GM21723 (cell line): Measurements from ENCODE around the gene CNST.

ENCODE experiments used
- ATAC-seq: cut with Tn5 transposase; IDR thresholded peaks from one replicate; pipeline ENCODE4 v1.9.1; 2021; ENCODE audit warnings: mild to moderate bottlenecking, moderate library complexity; ENCODE audit not compliant: unreplicated experiment

Gene CNST, protein sequence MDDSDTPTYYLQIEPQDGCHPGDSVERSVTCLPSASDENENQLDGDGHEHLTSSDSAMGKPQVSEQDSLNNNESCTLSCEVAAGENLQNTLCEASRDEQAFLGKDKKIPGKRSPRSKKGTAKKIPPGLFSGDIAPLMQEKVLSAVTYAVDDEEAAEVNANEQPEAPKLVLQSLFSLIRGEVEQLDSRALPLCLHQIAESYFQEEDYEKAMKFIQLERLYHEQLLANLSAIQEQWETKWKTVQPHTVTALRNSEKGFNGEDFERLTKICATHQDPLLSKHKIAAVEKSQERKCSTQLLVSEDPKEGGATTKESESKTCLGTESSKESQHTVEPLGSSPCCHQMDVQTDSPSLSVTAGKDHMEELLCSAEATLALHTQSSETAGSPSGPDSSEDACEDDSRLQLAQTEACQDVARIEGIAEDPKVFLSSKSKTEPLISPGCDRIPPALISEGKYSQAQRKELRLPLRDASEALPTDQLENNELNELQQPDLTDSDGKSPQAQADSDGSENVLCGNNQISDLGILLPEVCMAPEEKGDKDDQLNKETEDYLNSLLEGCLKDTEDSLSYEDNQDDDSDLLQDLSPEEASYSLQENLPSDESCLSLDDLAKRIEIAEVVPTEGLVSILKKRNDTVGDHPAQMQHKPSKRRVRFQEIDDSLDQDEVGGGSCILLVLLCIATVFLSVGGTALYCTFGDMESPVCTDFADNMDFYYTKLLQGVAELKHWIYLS

DNA sequence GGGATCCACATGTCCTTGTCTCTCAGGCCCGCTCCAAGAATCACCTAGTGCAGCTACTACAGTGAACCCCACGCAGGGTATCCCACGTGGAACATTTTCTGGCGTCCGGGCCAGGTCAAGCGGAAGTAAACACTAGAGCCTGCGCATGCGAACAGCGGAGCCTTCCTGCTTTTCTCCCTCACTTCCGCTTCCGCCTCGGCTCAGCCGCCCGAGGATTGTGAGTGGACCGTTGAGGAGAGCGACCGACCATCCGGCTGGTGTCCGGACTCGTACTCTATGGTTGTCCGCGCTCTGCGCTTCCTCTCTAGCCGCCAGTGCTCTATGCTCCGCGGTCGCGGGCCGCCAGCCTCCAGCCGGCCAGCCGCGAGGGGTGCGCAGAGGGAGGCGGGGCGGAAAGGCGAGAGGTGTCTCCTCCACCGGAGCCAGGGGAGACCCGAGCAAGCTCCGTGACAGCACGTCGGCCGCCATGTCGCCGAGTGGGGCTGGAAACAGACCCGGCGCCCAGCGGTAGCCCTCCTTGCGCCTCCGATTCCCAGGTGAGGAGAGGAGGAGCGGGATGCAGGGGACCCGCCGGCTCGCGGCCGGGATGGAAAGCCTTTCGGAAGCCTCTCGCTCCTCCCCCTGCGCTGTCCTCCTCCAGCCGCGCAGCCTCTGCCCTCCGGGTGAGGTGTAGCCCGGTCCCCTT is at the start of gene CNST, which contains the start of gene TFB2M:
TSS of gene CNST (plus strand) at position 329 of the 685 bp plus-strand sequence. CDS start 25,107 bp downstream, outside the sequence.
TSS of gene TFB2M (minus strand) at position 134 of the 685 bp plus-strand sequence. CDS start at position 11, 123 bp downstream.
- peak; percentile 93 for ATAC-seq

- ATAC-seq, result no peak
These were observed 48.9 kb upstream of the CNST start for GRCh38 chr1:246517391-246517790.

DNA sequence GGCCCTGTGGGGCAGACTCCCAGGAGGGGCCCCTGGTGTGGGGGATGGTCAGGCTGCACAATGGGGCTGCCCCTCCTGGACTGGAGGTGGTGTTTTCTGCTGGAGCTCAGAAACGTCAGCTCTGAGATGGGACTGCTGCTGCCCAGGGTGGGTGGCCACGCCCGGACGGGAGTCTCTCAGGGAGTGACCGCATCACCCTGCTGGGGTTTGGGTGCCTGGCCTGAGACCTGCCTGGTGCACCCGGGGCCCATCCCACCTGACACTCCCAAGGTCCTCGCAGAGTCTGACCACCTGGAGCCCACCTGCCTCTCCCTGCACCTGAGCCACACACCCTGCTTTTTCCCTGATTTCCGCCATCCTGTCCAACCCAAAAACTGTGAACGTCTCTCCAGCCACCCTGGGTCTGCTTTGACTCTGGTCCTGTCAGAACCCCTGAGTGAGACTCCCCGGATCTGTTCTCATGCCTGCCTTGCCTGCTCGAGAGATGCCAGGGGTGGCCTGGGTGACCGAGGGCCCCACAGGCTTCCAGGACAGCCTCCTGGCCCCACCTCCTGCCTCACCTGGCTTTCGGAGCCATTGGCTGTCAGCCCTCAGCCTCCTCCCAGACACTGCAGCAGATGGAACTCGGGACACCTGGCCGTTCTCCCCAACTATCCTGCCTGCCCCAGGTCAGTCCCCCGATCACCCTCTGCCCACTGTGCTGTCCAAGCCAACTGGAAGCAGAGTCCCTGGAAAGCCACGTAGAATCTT is 47.6 kb upstream of the CNST start:
- ATAC-seq, result no peak

DNA sequence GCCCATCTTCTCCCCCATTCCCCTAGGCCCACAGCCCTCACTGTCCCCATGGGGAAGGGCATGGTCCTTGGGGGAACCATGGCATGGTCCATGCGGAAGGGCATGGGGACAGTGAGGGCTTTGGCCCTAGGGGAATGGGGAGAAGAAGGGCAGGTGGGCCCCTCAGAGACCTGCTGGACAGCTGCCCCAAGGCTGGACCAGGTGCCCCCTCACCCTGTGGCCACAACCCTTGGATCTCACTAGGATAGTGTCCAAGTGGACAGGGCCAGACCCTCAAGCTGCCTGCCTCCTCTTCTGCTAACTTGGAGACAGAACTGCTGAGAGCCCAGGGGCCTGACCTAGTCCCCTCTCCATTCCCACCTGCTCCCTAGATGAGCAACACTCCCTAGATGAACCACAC is 46.7 kb upstream of the CNST start:
- ATAC-seq, result no peak

DNA sequence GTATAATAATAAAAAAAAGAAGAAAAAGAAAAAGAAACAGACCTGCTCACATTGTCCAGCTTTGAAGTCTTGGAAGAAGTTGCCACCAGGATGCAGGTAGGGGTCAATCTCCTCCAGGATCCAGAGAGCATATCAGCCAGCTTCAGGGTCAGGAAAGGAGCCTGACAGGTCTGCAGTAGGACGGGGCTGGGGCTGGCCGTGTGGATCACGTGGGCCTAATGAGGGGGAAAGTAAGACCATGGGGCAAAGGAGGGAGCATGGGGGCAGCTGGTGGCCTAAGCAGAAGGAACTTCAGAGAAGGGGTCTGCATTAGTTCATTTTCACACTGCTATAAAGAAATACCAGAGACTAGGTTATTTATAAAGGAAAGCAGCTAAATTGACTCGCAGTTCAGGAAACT is 39.9 kb upstream of the CNST start:
- no peak for ATAC-seq

DNA sequence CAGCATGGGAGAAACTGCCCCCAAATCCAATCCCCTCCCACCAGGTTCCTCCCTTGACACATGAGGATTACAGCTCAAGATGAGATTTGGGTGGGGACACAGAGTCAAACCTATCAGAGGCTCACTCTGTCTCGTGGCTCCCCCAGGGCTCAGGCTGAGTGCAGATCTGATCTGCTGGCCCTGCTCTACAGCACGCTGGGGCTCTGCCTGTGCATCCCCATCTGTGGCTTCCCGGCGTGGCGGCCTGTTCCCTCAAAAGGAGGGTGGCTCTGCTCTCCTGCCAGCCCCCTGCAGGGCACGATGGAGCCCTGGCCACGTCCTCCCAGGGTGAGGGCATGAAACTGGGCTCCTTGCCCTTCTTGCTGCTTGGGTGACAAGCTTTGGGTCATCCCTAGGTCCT is 39.3 kb upstream of the CNST start:
- ATAC-seq, result no peak

GRCh38 chr1:246527402-246528088 is 38.7 kb upstream of the CNST start:
- peak; percentile 69 for ATAC-seq

DNA sequence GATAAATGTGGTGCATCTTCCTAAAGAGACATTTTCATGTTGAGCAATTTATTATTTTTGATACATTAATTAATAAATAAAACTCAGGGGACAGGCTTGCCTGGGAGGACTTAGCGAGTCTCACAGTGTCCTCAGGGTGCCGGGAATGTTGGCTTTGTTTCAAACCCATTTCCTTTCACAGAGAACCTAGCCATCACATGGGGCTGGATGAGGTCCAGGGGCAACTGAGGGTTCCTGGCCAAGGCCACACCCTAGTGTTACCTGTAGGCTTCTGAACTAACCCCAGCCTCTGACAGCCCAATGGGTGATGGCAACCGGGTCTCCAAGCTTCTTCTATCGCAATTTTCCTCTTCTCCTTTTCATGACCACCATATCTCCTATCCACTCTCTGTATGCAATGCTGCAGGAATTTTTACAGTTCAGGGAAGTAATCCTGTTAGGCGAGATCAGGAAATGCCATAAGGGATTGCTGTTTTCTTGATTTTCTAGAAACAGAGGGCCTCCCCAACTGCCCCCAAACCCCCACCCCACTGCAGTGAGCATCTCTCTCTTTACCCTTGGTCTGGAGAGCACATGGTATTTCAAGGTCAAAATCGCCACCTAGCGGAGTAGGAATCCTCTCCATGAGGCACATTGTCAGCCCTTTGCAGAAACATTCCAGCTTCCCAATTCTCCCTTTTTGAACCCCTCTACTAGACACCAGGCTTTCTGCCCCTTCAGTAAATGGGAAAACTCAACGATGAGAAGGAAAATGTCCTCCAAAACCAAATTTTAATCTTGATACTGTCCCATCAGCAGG is 37.1 kb upstream of the CNST start:
- ATAC-seq, result no peak

- ATAC-seq, result no peak
These were observed 35.8 kb upstream of the CNST start for GRCh38 chr1:246530482-246530881.

DNA sequence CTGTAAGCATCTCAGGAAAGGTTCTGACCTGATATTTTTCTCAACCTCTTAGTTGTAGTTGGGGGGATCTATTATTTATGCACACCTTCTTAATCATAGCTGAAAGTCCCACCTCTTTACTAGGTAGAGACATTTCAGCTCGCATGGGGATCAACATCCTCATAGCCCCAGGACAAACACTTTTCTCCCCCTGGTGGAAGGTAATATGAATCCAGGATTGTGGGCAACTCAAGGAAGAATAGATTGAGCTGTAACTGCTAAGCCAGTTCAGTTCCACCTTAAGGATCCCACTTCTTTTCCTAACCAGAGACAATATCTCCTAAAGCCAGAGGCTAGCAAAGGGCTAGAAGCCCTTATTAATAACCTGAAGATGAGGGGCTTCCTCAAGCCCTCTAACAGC is 33.7 kb upstream of the CNST start:
- no peak for ATAC-seq

- no peak for ATAC-seq
These were observed 32.8 kb upstream of the CNST start for GRCh38 chr1:246533371-246533905.

- no peak for ATAC-seq
These were observed 32.1 kb upstream of the CNST start for GRCh38 chr1:246534114-246534513.

DNA sequence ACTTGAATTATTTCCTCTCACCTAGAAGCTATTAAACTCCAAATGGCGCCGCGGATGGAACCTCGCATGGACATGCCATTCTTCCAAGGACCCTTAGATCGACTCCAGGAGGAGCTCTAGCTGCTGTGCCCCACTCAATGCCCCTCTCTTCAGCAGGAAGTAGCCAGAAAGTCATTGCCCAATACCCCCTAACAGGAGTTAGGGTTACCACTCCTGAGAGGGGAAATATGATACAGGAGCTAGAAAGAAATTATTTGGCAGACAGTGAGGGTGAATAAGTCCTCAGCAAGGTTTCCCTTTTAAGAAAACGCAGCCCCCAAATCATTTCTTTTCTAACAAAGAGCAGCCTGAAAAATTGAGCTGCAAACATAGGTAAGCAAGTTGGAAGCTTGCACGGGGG is 28.8 kb upstream of the CNST start:
- no peak for ATAC-seq

- ATAC-seq, result no peak
These were observed 28.4 kb upstream of the CNST start for GRCh38 chr1:246537887-246538286.

- ATAC-seq, result no peak
These were observed 25.3 kb upstream of the CNST start for GRCh38 chr1:246540738-246541491.

GRCh38 chr1:246544001-246544400 is 22.3 kb upstream of the CNST start:
- no peak for ATAC-seq

DNA sequence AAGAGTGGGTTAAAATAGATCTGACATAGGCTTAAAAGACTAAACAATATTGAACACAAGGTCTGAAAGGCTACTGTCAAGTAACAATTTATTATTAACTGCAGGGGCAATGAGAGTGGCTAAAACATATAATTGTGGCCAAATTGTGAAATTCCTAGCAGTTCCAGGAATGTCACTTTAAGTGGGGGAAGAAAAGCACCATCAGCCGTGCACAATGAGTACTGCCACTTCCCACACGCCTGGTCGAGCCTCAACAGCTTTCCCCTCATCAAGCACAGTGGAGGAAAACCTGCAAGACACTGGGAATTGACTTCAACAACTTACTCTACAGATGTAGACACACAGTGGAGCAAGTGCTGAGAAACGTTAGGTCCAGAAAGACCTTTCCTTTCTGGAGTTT is 16.6 kb upstream of the CNST start:
- ATAC-seq, result no peak

GRCh38 chr1:246550402-246550801 is 15.9 kb upstream of the CNST start:
- ATAC-seq, result no peak
